ENCODE results near the gene SPEG. TPM values are rescaled to one million over a fixed set of nuclear protein-coding genes. Genes with fewer than 3 reads are reported as not detected.

The SPEG gene
- total and polyA plus RNA-seq, 2 of the 8 experiments (the other 6 are each of a cell fraction or from before 2014, with no cell fraction given) = 19.9 to 32.0 TPM

DNA sequence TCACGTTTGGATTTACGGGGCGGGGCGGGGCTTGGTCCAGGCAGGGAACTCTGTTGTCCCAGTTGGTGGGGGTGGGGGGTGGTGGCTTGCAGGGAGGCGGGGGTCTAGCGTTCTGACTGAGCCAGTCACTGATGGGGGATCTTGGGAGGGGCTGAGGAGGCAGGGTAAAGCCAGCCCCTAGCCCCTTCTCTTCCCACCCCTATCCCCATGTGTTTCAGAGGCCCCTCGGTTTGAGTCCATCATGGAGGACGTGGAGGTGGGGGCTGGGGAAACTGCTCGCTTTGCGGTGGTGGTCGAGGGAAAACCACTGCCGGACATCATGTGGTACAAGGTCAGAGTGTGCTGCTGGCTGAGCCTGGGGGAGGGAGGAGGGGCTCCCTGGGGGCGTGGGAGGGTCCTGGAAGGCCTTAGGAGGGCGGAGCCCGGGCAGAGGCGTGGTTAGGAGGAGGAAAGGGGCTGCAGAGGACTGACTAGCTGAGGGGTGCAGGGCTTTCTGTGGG is 42.1 kb downstream of the SPEG start (continued):
- TF ChIP-seq HDAC6 (IDR thresholded peaks at IDR 0.05; ENCODE audit: low read depth, low read length) = no peak
- TF ChIP-seq, protein P1, sequence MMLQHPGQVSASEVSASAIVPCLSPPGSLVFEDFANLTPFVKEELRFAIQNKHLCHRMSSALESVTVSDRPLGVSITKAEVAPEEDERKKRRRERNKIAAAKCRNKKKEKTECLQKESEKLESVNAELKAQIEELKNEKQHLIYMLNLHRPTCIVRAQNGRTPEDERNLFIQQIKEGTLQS (IDR thresholded peaks at IDR 0.05; ENCODE audit: insufficient read depth, low read depth, low read length) = no peak
